ENCODE data around the gene DSCAML1.

DNA sequence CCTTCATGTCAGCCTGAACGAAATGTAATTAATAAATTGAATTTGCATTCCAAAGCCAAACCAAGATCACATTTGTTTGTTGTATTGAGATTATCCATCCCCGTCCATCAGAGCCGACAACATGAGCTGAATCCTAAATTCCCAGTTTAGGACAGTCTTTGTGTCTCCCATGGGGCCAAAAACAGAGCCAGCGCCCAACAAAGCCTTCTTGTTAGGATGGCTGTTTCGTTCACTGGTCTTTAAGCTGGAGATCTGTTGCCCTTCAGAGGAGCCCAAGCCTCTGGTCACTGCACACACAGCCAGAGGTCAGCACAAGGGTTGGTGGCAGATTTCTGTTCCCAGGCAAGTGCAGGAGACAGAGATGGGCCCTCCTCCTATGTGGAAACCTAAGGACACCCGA, 25.8 kb downstream of the DSCAML1 start:
- TF ChIP-seq, protein P1, sequence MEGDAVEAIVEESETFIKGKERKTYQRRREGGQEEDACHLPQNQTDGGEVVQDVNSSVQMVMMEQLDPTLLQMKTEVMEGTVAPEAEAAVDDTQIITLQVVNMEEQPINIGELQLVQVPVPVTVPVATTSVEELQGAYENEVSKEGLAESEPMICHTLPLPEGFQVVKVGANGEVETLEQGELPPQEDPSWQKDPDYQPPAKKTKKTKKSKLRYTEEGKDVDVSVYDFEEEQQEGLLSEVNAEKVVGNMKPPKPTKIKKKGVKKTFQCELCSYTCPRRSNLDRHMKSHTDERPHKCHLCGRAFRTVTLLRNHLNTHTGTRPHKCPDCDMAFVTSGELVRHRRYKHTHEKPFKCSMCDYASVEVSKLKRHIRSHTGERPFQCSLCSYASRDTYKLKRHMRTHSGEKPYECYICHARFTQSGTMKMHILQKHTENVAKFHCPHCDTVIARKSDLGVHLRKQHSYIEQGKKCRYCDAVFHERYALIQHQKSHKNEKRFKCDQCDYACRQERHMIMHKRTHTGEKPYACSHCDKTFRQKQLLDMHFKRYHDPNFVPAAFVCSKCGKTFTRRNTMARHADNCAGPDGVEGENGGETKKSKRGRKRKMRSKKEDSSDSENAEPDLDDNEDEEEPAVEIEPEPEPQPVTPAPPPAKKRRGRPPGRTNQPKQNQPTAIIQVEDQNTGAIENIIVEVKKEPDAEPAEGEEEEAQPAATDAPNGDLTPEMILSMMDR (IDR thresholded peaks at IDR 0.05): no peak
- TF ChIP-seq POLR2A (IDR thresholded peaks at IDR 0.05): no peak

All from tibial nerve (tissue), 3 donors.